Cardiac fibroblast (primary cell): ENCODE data around the gene ADAMTS2.

Source experiments
- DNase-seq, 2 donors: peaks; one replicate each; pipeline versions ENCODE4 v3.0.0 to v3.0.0-alpha.2; 2010; ENCODE audit warnings: low read depth in 2 of 2
- H3K4me3 ChIP-seq, 2 donors: replicated peaks in 1 of 2; 1 replicate in 1 of 2; 2 replicates in 1 of 2; pipeline ENCODE4 v1.5.1; 2011; ENCODE audit warnings: low read depth in 2 of 2, low read length in 2 of 2, mild to moderate bottlenecking in 2 of 2, moderate library complexity in 1 of 2
- TF ChIP-seq, protein P1 (sequence below): IDR thresholded peaks from one replicate; pipeline ENCODE4 v1.5.1; 2011; ENCODE audit warnings: low read depth, mild to moderate bottlenecking, low read length, inconsistent platforms

The ADAMTS2 gene

GRCh38 chr5:179380211-179381035 lies 35.2 kb upstream of the ADAMTS2 start:
- no peak overlapping the region for H3K4me3 ChIP-seq
- TF ChIP-seq, protein P1, sequence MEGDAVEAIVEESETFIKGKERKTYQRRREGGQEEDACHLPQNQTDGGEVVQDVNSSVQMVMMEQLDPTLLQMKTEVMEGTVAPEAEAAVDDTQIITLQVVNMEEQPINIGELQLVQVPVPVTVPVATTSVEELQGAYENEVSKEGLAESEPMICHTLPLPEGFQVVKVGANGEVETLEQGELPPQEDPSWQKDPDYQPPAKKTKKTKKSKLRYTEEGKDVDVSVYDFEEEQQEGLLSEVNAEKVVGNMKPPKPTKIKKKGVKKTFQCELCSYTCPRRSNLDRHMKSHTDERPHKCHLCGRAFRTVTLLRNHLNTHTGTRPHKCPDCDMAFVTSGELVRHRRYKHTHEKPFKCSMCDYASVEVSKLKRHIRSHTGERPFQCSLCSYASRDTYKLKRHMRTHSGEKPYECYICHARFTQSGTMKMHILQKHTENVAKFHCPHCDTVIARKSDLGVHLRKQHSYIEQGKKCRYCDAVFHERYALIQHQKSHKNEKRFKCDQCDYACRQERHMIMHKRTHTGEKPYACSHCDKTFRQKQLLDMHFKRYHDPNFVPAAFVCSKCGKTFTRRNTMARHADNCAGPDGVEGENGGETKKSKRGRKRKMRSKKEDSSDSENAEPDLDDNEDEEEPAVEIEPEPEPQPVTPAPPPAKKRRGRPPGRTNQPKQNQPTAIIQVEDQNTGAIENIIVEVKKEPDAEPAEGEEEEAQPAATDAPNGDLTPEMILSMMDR, result no peak
- no peak for DNase-seq

DNA sequence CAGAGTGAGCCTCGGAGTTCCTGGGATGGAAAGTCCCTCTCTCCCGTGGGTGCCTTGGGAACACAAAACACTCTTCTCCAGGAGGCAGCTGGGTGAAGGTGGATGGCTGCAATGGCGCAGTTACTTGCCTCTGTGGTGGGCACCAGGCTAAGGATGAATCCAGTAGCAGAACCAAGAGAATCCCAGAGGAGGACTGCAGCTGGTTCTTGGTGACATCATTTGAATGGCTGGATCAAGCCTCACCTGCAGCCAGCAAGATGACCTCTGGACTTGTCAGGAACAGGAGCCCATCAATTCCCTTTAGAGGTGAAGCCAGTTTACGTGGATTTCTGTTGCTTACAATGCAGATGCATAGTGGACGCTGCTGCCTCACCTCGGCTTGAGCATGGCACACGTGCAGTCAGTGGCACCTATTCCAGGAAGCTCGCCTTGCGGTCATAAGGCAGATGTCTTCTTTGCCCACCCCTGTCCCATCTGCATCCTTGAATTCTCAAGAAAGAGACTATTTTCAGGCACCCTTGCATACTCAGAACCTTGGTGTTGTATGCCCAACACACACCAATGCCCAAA lies 34.1 kb upstream of the ADAMTS2 start:
- DNase-seq, result no peak
- H3K4me3 ChIP-seq, result no peak overlapping the region
- TF ChIP-seq, protein P1, result no peak

GRCh38 chr5:179378441-179379271 lies 33.4 kb upstream of the ADAMTS2 start:
- TF ChIP-seq, protein P1, result no peak
- H3K4me3 ChIP-seq, result no peak overlapping the region
- peak; percentile 78 to 84 for DNase-seq

- TF ChIP-seq, protein P1, result no peak
- no peak overlapping the region for H3K4me3 ChIP-seq
Measured at GRCh38 chr5:179378116-179378440, 32.8 kb upstream of the ADAMTS2 start.

DNA sequence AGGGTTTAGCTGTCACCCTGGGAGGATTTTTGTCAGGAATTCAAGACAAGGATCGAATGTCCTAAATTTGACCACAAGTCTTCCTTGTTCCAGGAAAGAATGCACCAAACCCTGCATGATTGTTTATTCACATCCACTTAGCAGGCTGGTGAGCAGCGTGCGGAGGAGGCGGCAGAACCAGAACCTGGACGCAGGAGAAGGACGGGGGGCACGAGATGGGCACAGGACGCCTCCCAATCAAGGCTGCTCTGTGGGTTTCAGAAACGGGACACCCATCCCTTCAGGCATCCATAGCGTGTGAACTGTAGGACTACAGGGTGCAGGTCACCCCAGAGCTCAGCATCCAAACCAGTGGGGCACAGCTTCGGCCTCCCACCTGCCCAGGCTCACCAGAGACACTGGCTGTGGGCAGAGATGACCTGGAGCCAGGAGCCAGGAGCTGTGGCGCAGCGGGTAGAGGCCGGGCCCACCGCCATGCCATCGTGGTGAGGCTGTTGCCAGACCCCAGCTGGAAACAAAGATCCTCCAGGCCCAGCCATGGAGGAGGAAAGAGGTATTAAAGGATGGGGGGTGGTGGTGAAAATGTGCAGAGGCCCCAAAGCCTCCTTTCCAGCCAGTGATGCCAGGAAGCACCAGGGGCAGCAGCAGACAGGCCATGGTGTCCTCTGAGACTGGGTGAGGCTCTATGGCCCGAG lies 32.3 kb upstream of the ADAMTS2 start:
- TF ChIP-seq, protein P1, result no peak
- DNase-seq, result no peak
- no peak overlapping the region for H3K4me3 ChIP-seq

More at GRCh38 chr5:179378116-179378440, 32.8 kb upstream of the ADAMTS2 start:
- DNase-seq, result no peak

DNA sequence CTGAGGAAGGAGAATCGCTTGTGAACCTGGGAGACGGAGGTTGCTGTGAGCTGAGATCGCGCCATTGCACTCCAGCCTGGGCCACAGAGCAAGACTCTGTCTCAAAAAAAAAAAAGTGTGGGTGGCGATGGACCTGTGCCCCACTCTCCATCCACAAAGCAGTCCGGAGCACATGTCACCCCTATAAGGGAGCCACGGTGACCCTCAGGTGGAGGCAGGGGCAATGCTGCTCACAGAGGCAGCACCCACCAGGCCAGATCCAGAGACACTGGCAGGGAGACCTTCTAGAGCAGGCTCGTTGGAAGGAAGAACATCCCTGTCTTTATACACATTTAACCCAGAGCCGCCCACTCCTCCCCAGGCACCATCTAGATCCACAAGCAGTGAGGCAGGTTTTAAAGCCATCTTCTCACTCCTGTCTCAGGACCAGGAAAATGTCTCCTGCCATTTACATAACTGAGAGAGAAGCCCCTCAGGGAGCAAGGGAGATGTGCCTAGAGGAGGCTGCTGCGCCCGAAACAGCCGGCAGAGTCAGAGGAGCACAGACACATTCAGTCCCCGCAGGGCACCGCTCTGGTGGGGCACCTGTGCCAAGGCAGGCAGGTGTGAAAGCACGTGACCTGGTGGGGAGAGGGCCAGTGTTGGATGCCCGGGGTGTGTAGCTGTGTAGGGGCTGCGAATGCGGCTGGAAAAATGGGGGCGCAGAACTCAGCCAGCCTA lies 31.6 kb upstream of the ADAMTS2 start:
- TF ChIP-seq, protein P1, result no peak
- DNase-seq, result no peak
- H3K4me3 ChIP-seq, result no peak overlapping the region
